IPS DF 4.7 (cell line): Measurements from ENCODE around the gene HIGD1C.
"Not testable (repeated sequence)": the region's sequence is repeated elsewhere in the genome, so short reads cannot be mapped to it uniquely, and the experiment has no call there.

ENCODE experiments used
- DNase-seq: peaks from one replicate; pipeline ENCODE4 v3.0.0-alpha.2; 2013; ENCODE audit warnings: low spot score; ENCODE audit errors: extremely low read depth

Gene HIGD1C

DNA sequence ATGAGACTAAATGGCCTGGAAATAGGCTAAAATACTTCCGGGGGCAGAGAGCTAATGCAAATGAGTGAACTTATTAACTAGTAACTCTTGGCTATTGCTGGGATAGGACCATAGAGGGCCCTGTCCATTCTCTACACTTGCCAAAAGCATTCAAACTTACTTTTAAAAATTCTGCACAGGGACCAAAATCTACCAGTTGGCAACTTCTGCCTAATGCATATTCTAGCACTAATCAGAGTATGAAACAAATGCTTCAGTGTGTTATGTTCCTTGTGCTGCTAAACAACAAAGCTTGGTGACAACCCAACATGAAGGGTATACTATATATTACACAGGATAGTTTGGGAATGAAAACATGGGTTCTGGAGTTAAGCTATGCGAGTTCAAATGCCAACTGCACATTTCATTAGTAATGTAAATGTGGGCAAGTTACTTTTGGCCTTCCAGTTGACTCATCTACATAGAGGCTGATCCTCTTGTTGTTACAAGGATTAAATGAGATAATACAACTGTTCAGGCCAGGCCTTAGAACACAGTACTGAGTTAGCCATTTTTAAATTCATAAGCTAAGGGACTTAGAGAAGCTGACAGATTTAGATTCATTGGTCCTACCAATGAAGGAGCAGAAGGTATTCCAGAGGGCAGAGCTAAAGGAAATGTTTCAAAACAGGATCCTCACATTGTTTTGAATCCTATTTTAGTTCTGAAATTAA, 32.4 kb downstream of the HIGD1C start:
- DNase-seq, result no peak

DNA sequence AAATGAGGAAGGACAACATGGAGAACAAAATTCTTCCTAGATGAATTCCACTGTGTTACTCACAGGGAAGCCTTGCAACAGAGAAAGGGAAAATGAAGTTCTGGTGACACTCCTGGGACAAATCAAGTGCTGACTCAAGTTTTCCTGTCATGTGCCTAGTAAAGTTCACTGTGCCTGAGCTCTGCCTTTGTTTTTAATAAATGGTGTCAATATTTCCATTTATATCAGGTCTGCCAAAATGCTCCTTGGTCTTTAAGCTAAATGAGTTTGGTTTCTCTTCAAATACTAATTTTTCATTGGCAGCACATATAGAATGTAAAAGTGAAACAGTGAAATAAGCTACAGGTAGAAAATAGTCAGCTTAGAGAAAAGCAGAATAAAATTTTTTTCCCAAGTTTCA, 33.0 kb downstream of the HIGD1C start:
- no peak for DNase-seq

DNA sequence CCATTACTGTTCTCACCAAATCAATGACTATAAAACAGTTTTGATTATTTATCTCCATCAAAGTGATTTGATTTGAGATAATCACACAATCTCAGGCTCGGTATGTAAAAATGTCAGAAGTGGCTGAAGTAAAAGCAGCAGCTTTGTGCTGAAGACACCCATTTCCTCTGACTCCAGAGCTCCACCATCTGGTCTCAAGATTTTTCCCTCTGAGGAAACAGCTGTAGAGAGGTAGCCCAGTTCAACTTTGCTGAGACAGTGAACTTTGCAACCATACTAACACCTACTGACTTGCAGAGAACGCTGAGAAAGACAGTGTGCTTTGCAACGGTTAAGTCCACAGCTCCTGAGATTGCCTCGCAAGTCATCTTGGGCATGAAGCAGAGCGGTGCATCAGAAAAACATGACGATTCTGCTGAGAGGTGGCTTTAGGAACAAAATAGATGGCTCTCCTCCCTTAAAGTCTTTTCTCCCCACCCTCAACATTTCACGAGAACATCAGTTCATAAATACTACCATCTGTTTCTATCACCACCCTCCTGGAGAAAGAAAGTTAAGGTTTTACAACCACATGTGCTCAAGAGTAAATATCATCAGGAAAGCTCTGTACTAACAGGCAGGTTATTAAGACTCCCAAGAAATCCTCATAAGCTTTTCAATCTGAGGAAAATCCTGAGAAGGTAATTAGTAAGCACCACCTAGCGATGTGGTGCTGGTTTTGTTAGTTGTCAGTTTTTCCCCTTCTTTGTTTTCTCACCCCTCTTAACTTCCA, 34.8 kb downstream of the HIGD1C start:
- no peak for DNase-seq

DNA sequence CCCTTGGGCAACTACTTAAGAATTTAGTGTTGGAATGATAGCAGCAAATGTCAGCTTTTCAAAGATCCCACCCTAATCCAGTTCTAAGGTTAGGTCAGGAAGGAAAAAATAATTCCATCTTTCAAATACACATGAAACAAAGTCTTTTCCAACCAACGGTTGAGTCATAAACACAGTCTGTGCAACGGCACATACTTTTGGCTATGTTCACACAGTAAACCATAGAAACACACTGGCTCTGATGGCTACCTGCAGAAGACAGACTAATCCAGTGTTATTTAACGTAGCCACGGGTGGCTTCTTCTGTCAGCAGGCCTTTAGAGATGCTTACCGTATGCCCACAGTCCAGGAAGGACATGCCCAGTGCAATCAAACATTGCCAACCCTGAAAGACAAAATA, 35.7 kb downstream of the HIGD1C start:
- DNase-seq, result no peak

DNA sequence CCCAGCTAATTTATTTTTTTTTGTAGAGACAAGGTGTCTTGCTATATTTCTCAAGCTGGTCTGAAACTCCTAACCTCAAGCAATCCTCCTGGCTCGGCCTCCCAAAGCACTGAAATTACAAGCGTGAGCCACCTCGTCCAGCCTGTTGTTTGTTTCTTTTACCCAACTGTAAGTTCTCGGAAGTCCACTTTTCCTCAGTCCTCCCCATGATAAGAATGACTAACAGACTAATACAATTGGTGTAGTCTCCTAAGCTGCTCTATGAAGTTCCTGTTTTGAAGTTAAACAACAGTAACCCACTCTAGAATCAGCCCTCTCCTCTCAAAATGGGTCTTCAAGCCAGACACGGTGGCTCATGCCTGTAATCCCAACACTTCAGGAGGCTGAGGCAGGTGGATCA, 36.5 kb downstream of the HIGD1C start:
- DNase-seq, result no peak

DNA sequence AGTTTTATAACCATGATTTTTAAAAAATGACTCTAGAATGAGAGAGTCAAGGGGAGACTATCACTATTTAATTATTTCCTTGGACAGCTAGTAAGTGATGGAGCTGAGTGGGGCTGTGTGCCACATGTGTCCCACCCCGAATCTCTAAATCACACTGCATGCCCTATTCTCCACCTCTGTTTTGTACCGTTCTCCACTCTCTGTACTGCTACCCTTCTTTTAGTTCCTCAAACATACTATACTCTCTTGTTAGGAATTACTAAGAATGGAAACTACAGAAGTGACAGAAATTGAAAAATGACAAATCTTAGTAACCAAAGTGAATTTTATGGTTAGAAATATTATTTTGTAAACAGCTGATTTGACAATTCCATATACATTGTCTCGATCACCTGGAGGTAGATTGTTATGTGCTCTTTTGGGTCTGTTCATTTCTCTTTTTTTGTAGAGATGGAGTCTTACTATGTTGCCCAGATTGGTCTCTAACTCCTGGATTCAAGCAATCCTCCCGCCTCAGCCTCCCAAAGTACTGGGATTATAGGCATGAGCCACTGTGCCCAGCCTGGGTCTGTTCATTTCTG, 37.9 kb downstream of the HIGD1C start:
- no peak for DNase-seq

DNA sequence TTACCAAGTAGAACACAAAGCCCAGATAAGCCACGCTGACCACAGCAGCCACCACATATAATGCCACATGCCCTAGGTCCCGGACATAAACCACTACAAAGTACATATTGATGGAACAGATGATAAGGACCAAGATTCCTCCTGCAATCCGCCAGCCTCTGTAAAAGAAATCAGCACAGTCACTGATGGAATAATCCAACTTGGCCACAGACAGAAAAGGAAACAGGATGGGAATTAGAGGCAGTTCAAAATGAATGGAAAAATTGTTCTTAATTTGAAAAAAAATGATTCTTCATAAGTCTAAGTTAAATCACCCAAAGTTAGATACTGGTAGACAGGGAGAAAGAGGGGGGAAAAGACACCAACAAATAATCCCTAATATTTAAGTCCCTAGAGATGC, 38.4 kb downstream of the HIGD1C start:
- no peak for DNase-seq

DNA sequence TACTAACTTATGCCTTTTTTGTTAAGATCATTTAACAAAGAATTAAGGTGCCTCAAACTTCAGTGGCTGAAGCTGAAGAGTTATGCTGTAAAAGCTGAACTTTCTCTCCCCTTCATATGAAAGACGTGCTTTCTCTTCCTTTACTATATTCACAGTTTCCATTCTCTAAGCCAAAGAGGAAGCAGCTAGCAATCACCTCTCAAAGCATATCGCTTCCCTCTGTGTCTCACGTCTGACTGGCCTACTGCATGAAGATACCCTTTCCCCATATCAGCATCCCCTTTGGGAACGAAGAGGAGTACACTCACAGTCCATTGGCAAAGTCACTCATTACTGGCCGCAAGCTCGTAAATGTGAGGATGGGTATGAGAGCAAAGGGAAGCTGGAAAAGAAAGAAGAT, 38.9 kb downstream of the HIGD1C start:
- no peak for DNase-seq

DNA sequence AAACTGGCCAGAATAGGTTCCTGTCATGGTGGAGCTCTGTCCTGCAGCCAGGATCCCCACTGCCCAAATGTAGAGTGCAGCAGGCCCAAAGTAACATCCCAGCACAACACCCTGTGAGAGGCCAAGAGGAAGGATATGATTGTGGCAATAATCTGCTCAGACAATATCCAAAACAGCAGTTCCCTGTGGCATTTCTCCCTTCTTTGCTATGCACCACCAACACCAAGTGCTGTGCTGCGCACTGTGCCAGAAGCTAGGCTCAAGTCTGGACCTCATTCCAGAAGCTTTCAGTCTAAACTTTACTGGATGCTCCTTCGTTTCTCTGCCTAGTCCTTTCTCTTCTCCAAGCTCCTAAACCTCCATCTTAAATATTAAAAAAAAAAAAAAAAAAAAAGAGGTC, 40.5 kb downstream of the HIGD1C start:
- DNase-seq, result no peak

DNA sequence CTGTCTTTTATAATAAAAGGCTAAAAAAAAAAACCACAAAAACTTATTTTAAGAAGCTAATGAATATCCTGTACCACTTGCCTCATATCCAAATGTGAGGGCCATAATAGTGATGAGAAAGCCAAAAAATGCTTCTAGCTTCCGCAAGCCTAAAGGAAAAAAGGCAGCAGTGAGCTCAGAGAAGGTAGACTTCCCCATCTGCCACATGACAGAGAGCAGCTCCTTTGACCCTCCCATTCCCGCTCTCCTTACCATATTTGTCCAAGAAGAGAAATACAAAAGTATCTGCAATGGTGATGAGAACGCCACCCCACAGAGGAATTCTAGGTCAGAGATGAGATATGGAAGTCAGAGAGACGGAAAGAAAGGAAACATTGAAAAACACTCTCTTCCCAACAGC, 46.7 kb downstream of the HIGD1C start:
- DNase-seq, result no peak

DNA sequence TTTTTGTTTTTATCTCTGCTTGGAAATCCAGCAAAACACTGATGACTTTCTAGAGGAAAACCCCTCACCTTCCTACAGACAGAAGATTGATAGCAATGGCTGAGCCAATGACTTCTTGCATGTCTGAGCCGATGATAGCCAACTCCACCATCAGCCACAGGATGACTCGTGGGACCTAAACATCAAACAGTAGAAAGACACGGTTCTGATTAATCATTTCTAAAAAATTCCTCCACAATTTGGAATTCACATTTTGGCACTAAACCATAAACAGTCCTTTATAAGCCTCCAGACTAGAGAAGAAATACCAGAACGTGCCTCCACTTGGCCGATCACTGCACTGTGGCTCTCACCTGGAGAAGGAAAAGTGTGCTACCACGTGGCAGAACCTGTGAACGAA, 47.9 kb downstream of the HIGD1C start:
- DNase-seq, result no peak

DNA sequence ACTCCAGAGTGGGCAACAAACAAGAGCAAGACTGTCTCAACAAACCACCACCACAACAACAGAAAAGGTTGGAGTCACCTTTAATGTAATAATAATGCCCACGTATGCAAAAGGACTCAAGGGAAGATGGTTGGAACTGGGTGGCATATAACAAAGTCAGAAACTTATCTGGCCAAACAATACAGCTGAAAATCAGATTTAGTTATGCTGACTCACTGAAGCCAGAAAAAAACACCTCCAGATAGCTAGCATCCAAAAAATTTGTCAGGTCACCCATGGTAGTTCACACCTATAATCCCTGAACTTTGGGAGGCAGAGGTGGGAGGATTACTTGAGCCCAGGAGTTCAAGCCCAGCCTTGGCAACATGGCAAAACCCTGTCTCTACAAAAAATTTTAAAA, 49.5 kb downstream of the HIGD1C start:
- DNase-seq, result no peak

DNA sequence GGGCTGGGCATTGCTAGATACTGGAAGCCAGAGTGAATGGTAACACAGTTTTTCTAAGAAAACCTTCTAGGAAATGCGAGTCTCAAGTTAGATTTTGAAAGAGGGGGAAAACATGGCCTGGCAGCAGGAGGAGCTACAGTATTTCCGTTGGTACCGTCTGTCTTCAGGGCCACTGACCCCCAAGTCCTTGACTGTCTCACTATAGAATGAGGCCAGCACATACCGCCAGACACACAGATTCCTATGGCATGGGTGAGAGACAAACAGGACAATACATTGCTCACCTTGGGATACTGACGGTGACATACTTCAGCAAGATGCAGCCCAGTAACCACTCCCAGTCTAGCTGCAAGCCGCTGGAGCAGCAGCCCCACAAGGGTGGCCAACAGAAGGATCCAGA, 52.2 kb downstream of the HIGD1C start:
- no peak for DNase-seq

DNA sequence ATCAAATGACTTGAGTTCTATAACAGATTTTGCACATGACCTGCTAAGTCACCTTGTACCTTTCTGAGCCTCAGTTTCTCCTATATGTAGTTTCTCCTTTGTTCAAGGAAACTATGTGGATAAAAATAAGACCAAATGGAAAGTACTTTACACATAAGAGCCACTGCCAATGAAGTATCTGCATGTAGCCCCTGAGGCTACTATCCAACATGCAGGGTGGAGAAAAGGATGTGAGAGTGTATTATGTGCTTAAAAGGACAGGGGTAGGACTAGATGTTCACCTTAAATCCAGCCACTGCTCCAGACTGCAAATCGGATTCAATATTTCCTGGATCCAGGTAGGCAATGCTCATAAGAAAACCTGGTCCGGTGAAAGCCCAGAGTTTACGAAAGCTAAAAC, 52.7 kb downstream of the HIGD1C start:
- no peak for DNase-seq

DNA sequence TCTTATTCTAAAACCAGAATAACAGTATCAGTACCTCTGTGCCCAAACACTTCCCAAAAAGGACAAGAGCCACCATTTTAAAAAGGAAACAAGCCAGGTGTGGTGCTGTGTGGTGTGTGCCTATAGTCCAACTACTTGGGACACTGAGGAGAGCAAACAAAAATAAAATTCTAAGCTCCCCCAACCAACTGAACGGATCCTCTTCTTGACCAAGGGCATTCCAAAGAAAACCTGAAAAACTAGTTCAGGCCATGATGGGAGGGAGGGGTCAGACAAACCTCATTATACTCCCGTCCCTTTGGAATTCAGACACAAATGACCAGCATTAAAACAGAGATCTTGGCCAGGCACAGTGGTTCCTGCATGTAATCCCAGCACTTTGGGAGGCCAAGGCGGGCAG, 53.3 kb downstream of the HIGD1C start:
- DNase-seq, result no peak

DNA sequence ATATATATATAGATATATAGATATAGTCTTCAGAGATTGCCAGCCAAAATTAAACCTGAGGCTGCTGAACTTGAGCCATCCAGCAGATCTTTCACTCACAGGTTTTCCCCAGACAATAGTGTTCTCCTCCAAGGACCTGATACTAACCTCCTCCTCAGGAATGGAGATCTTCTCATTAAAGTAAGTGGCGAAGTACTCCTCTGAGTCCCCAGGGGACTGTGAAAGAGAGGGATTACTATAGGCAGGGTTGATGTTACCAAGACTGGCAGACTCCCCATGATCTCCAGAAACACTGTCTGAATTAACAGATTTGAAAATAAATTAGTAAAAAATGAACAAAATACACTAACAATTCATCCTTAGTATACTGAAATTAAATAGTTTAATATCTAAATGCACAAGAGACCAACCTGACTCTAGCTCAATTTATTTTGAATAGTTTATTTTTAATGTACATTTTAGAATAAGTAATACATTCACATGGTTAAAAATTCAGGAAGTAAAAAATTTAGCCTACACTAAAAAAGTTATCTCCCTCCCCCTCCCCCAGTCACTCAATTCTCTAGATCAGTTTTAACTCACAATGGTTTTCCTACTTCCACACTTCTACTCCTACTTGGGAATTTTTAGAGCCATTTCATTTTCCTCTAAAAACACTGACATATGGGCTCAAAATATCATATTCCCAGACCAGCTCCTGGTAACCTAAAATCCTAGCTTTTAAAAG, 56.1 kb downstream of the HIGD1C start:
- DNase-seq, result no peak

DNA sequence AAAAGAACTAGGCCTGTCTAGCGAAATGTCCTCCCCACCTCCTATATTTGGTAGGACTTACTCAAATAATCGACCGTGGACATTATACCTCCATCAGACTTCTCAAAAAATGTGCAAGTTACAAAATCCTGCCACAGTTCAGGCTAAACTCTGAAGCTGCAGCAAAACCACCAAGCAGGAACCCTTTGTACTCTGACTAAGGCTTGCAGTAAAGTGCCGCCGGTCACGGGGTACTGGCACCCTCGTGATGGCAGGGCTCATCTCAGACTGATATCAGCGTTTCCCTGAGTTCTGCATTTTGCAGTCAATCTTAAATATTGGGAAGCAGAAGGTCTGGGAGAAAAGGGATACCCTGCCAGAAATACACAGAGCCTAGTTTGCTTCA, 56.7 kb downstream of the HIGD1C start:
- no peak for DNase-seq

DNA sequence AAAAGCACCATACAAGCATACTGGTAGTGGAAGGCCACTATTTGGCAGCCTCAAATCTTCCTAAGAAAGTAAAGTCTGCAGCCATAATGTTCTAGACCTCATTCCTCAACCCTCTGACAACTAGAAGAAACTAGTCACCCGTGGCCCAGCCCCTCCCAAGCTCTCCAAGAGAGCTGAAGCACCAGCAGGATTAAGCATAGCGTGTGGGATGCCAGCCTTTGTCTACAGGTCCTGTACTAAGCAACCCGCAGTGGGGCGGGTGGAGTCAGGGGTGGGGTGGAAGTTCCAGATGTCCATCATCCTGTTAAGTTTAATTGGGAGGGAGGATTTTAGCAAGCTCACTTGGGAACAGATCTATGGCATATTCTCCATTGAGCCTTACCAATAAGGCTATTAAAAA, 59.6 kb downstream of the HIGD1C start:
- DNase-seq, result no peak

DNA sequence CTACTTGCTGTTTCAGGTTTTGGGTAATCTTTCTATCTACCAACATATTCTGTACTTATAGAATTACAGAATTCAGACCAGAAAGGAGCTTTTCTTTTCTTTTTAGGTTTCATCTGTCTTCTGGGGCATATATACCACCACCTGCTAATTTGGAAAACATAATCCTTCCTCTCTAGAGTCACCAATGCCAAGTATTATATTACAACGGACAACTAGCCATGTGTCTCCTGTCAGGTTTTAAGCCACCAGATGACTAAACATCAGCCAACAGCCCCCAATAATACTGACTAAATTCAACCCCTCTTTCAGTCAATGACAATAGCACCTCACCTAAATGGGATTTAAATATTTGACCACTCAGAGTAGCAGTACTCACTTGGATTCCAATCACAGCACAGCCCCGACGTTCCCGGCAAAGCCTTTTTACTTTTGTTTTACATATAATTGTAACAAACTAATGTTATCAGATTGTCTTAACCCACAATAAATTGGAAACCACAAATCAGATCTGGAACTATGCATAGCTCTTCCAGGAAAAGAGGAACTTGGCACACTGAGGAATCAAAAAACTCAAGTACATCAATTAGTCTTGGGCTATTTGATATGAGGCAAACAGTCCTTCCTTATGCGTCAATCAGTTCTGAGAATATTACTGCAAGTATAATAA, 60.4 kb downstream of the HIGD1C start:
- no peak for DNase-seq

DNA sequence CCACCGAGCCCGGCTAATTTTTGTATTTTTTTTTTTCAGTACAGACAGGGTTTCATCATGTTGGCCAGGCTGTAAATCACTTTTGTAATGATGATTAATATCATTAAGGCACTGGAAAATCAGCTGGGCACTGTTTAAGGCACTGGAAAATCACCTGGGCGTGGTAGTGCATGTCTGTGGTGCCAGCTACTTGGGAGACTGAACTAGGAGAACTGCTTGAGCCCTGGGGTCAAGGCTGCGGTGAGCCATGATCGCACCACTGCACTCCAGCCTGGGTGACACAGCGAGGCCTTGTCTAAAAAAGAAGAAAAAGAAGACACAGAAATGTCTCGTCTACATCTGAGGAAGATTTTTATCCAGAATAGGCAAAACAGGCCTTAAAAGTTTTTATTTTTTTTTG, 61.1 kb downstream of the HIGD1C start:
- DNase-seq, result no peak

DNA sequence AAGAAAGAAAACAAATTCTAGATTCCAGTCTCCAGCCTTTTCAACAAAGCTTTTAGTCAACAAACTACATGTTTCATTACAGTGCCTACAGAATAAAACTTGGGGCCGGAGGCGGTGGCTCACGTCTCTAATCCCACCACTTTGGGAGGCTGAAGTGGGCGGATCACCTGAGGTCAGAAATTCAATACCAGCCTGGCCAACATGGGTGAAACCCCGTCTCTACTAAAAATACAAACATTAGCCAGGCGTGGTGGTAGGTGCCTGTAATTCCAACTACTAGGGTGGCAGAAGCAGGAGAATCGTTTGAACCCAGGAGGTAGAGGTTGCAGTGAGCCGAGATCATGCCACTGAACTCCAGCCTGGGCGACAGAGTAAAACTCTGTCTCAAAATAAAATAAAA, 62.1 kb downstream of the HIGD1C start:
- DNase-seq, result not testable (repeated sequence)

DNA sequence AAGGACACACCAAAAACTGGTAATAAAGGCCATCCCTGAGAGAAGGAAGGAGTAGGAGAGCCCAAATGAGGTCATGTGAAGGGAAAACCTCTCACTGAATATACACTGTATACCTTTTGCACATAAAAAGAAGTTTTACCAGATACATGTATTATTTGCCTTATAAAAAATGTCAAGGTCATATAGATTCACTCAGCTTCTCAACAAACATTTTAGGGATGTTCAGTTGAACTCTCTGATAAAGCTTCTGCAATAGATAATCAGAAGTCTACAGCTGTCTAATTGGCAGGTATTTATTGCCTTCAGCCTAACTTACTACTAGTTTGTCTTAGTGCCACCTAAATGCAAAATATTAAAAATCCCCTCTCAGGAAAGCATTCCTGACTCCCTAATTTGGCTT, 65.1 kb downstream of the HIGD1C start:
- no peak for DNase-seq
